HCT116 (cell line): Measurements from ENCODE around the gene TBC1D22B. TPM values are rescaled to one million over a fixed set of nuclear protein-coding genes. Genes with fewer than 3 reads are reported as not detected.

Source experiments
- ATAC-seq: fragments of 200-7000 bp; cut with Tn5 transposase; 2 replicates; pipeline ENCODE4 v1.9.1; 2020; ENCODE audit warnings: mild to moderate bottlenecking, moderate library complexity
- BruUV-seq: library from RNA; stranded (reverse); fragments of 400-500 nt; replicated peaks from 2 replicates; lab custom pipeline; 2021; lab: Mats Ljungman, UMichigan
- CTCF ChIA-PET: fragments of 300-600 bp; sonication (Branson Sonifier 250); formaldehyde crosslinking; loops from one replicate; lab custom pipeline; 2021; ENCODE audit warnings: antibody characterized with exemption; lab: Charles Lee
- POLR2A ChIA-PET: fragments of 300-600, 350-600 bp; sonication (Branson Sonifier 250); formaldehyde crosslinking; loops from one replicate; lab custom pipeline; 2021; ENCODE audit warnings: antibody characterized with exemption; lab: Charles Lee
- RAD21 ChIA-PET, 2 experiments: fragments of 300-600 bp; sonication (Branson Sonifier 250); formaldehyde crosslinking; loops; one replicate each; lab custom pipeline; 2023; ENCODE audit warnings: low total read pairs in 2 of 2; ENCODE audit not compliant: uncharacterized antibody in 2 of 2, unreplicated experiment in 2 of 2, low non-redundant PET in 1 of 2; lab: Charles Lee
- DNase-seq: peaks from one replicate; pipeline ENCODE4 v3.0.0-alpha.2; 2010; ENCODE audit warnings: low read depth, low spot score
- H2AFZ ChIP-seq: fragments of 200-600 bp; shearing (Covaris generic), sonication (generic); 2 replicates; pipeline ENCODE4 v1.6.1; 2017; ENCODE audit warnings: low read depth, mixed run types, mixed read lengths, antibody characterized with exemption, low read length; ENCODE audit not compliant: poor library complexity, severe bottlenecking
- H3K27ac ChIP-seq: 2 replicates; pipeline ENCODE4 v1.5.1; 2012; ENCODE audit warnings: low read depth, low read length
- H3K27me3 ChIP-seq: fragments of 200-600 bp; sonication (generic); 2 replicates; pipeline ENCODE4 v1.6.1; 2016; ENCODE audit warnings: mixed run types, low read length, mixed read lengths; ENCODE audit not compliant: insufficient read depth
- H3K36me3 ChIP-seq, 2 experiments: fragments of 200-500 bp in 1 of 2; fragments of 200-600 bp in 1 of 2; sonication (Bioruptor generic) in 1 of 2; sonication (generic) in 1 of 2; 2 replicates each; pipeline versions ENCODE4 v1.5.1 to v1.6.1; 2014 to 2016; ENCODE audit warnings: low read length in 2 of 2, inconsistent platforms in 1 of 2, mixed read lengths in 1 of 2, mixed run types in 1 of 2; ENCODE audit not compliant: insufficient read depth in 2 of 2, control insufficient read depth in 1 of 2
- H3K4me1 ChIP-seq, 2 experiments: fragments of 200-600 bp in 1 of 2; sonication (generic) in 1 of 2; 2 replicates each; pipeline versions ENCODE4 v1.5.1 to v1.6.1; 2012 to 2017; ENCODE audit warnings: low read length in 2 of 2, inconsistent platforms in 1 of 2, mild to moderate bottlenecking in 1 of 2, mixed read lengths in 1 of 2, mixed run types in 1 of 2, moderate library complexity in 1 of 2; ENCODE audit not compliant: insufficient read depth in 2 of 2, control insufficient read depth in 1 of 2
- H3K4me2 ChIP-seq: fragments of 200-600 bp; sonication (generic); 2 replicates; pipeline ENCODE4 v1.6.1; 2017; ENCODE audit warnings: mixed run types, low read length, mixed read lengths
- H3K4me3 ChIP-seq, 2 experiments: fragments of 200-600 bp in 1 of 2; sonication (generic) in 1 of 2; replicated peaks in 1 of 2; 2 replicates each; pipeline ENCODE4 v1.5.1; 2011 to 2016; ENCODE audit warnings: low read length in 2 of 2, control low read depth in 1 of 2, low read depth in 1 of 2, mild to moderate bottlenecking in 1 of 2, mixed read lengths in 1 of 2, mixed run types in 1 of 2
- H3K79me2 ChIP-seq: fragments of 200-600 bp; sonication (generic); 2 replicates; pipeline ENCODE4 v1.6.1; 2017; ENCODE audit warnings: mild to moderate bottlenecking, mixed run types, low read length, moderate library complexity, mixed read lengths; ENCODE audit not compliant: insufficient read depth
- H3K9ac ChIP-seq: fragments of 200-600 bp; sonication (generic); 2 replicates; pipeline ENCODE4 v1.6.1; 2016; ENCODE audit warnings: low read length, mixed read lengths
- H3K9me2 ChIP-seq: fragments of 200-600 bp; sonication (generic), shearing (Covaris generic); 2 replicates; pipeline ENCODE4 v1.6.1; 2017; ENCODE audit warnings: mixed run types, mild to moderate bottlenecking, moderate library complexity; ENCODE audit not compliant: insufficient read depth
- H3K9me3 ChIP-seq, 2 experiments: fragments of 200-500 bp in 1 of 2; fragments of 200-600 bp in 1 of 2; sonication (Bioruptor generic) in 1 of 2; sonication (generic) in 1 of 2; 2 replicates each; pipeline ENCODE4 v1.6.1; 2014 to 2017; ENCODE audit warnings: low read length in 2 of 2, mixed read lengths in 2 of 2, inconsistent platforms in 1 of 2, low read depth in 1 of 2, mild to moderate bottlenecking in 1 of 2, mixed run types in 1 of 2, moderate library complexity in 1 of 2; ENCODE audit not compliant: control insufficient read depth in 1 of 2, insufficient read depth in 1 of 2
- H4K20me1 ChIP-seq: fragments of 200-600 bp; sonication (generic), shearing (Covaris generic); 2 replicates; pipeline ENCODE4 v1.6.1; 2017; ENCODE audit warnings: mixed run types, mild to moderate bottlenecking, moderate library complexity; ENCODE audit not compliant: insufficient read depth
- ELF1 ChIP-seq: IDR thresholded peaks from 2 replicates; pipeline ENCODE4 v1.6.1; 2012; ENCODE audit warnings: low read depth, borderline replicate concordance
- EZH2 ChIP-seq: fragments of 200-600 bp; sonication (generic); IDR thresholded peaks from 2 replicates; pipeline ENCODE4 v1.6.1; 2017; ENCODE audit warnings: antibody characterized with exemption, mixed run types
- POLR2A ChIP-seq: IDR thresholded peaks from 2 replicates; pipeline ENCODE4 v1.7.0; 2011; ENCODE audit warnings: borderline replicate concordance; ENCODE audit not compliant: insufficient read depth, insufficient read length; ENCODE audit errors: extremely low read depth
- POLR2AphosphoS5 ChIP-seq: IDR thresholded peaks from 2 replicates; pipeline ENCODE4 v1.6.1; 2011; ENCODE audit warnings: mild to moderate bottlenecking, low read depth, low read length, moderate library complexity
- SP1 ChIP-seq: IDR thresholded peaks from 2 replicates; pipeline ENCODE4 v1.6.1; 2012; ENCODE audit warnings: low read depth
- ZFX ChIP-seq: fragments of 450-650 bp; IDR thresholded peaks from 2 replicates; pipeline ENCODE4 v1.6.1; 2017
- intact Hi-C: fragments of 100-400 bp; cut with micrococcal nuclease; formaldehyde crosslinking; loops from 2 replicates; pipeline ENCODE4 v1.10.0; 2022
- total RNA-seq: library from RNA; stranded (reverse); gene quantifications from one replicate; pipeline ENCODE4 v1.2.1, GENCODE V29; 2021; ENCODE audit not compliant: unreplicated experiment
- TF ChIP-seq, protein P1 (sequence below): IDR thresholded peaks from 2 replicates; pipeline ENCODE4 v1.6.1; 2011; ENCODE audit warnings: mild to moderate bottlenecking, low read length, moderate library complexity; ENCODE audit not compliant: insufficient replicate concordance; ENCODE audit errors: extremely low read depth
- TF ChIP-seq, protein P2 (sequence below): IDR thresholded peaks from 2 replicates; pipeline ENCODE4 v1.6.1; 2012; ENCODE audit warnings: low read depth

TBC1D22B gene
- total RNA-seq, 1 experiment from 2014 or later, result 9.1 TPM

DNA sequence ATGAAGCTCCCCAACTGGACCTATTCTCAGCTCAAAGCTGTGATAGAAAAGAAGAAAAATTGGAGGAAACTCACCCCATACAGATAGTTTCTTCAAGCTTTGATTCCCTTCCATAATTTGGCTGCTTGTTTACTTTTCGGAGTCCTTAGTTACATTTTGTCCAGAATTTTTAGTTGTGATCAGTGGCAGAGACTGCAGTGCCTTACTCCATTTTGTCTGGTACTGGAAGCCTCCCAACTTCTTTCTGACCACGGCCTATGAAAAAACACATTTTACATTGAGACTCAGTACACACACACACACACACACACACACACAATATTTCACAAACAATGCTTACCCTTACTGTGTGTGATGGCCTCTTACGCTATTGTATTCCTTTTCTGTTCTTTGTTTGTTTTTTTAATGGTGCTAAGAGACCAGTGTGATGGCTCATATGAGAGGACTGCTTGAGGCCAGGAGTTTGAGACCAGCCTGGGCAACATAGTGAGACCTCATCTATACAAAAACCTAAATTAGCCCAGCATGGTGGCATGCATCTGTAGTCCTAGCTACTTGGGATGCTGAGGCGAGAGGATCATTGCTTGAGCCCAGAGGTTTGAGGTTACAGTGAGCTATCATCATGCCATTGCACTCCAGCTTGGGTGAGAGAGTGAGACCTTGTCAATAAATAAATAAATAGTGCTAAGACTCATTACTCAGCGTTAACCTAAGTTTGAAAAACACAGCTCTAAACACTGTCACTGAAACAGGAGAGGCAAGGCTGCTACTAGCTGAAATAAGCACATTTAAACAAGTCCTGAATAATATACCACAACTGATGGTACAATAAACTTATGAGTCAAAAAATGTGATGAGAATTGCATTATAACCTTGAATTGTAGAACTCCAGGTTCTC lies 82.4 kb downstream of the TBC1D22B start:
- Histone ChIP-seq H3K79me2 (no peaks in the 10 kb centered on the region), H3K9ac (no peak overlapping the region), H3K9me3 (no peaks in the 10 kb centered on the region), H3K27ac (no peak overlapping the region), H3K4me1 (peaks cover 0 to 6% of the 10 kb centered on the region in 2 experiments; a peak in 2 of 4 replicates), H3K9me2 (no peaks in the 10 kb centered on the region), H3K4me2 (0 out of 2 replicates have a peak overlapping the region, but pooled peaks have one; percentile 7), H4K20me1 (no peaks in the 10 kb centered on the region), H3K36me3 (no peaks in the 10 kb centered on the region), H3K4me3 (no peak overlapping the region), H2AFZ (no peak overlapping the region), H3K27me3 (no peaks in the 10 kb centered on the region)
- RAD21 ChIA-PET, result no interaction called here
- CTCF ChIA-PET, result no interaction called here
- intact Hi-C loops, result no loop called here
- POLR2A ChIA-PET, result no interaction called here
- ATAC-seq (no peak), DNase-seq (no peak)
- no TSS peak for BruUV-seq
- TF ChIP-seq POLR2A (no peak), SP1 (no peak), ZFX (no peak), ELF1 (no peak), POLR2AphosphoS5 (no peak), EZH2 (no peak)
- TF ChIP-seq, protein P1, sequence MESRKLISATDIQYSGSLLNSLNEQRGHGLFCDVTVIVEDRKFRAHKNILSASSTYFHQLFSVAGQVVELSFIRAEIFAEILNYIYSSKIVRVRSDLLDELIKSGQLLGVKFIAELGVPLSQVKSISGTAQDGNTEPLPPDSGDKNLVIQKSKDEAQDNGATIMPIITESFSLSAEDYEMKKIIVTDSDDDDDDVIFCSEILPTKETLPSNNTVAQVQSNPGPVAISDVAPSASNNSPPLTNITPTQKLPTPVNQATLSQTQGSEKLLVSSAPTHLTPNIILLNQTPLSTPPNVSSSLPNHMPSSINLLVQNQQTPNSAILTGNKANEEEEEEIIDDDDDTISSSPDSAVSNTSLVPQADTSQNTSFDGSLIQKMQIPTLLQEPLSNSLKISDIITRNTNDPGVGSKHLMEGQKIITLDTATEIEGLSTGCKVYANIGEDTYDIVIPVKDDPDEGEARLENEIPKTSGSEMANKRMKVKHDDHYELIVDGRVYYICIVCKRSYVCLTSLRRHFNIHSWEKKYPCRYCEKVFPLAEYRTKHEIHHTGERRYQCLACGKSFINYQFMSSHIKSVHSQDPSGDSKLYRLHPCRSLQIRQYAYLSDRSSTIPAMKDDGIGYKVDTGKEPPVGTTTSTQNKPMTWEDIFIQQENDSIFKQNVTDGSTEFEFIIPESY, result no peak
- TF ChIP-seq, protein P2, sequence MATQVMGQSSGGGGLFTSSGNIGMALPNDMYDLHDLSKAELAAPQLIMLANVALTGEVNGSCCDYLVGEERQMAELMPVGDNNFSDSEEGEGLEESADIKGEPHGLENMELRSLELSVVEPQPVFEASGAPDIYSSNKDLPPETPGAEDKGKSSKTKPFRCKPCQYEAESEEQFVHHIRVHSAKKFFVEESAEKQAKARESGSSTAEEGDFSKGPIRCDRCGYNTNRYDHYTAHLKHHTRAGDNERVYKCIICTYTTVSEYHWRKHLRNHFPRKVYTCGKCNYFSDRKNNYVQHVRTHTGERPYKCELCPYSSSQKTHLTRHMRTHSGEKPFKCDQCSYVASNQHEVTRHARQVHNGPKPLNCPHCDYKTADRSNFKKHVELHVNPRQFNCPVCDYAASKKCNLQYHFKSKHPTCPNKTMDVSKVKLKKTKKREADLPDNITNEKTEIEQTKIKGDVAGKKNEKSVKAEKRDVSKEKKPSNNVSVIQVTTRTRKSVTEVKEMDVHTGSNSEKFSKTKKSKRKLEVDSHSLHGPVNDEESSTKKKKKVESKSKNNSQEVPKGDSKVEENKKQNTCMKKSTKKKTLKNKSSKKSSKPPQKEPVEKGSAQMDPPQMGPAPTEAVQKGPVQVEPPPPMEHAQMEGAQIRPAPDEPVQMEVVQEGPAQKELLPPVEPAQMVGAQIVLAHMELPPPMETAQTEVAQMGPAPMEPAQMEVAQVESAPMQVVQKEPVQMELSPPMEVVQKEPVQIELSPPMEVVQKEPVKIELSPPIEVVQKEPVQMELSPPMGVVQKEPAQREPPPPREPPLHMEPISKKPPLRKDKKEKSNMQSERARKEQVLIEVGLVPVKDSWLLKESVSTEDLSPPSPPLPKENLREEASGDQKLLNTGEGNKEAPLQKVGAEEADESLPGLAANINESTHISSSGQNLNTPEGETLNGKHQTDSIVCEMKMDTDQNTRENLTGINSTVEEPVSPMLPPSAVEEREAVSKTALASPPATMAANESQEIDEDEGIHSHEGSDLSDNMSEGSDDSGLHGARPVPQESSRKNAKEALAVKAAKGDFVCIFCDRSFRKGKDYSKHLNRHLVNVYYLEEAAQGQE, result no peak
